HepG2 (cell line): ENCODE results near the gene STK39. TPM values are rescaled to one million over a fixed set of nuclear protein-coding genes. Genes with fewer than 3 reads are reported as not detected.

Source experiments
- BHLHE40 ChIP-seq: IDR thresholded peaks from 2 replicates; pipeline ENCODE4 v1.6.1; 2011; ENCODE audit warnings: low read length, improper control_type of control experiment
- DPF2 ChIP-seq: sonication (generic); formaldehyde crosslinking; IDR thresholded peaks from 2 replicates; pipeline ENCODE4 v1.4.0; 2020; ENCODE audit warnings: mild to moderate bottlenecking, low read depth, missing genetic modification reagents, borderline replicate concordance
- FUBP1 ChIP-seq: sonication (generic); formaldehyde crosslinking; IDR thresholded peaks from 2 replicates; pipeline ENCODE4 v1.5.1; 2020; ENCODE audit warnings: missing genetic modification reagents, mild to moderate bottlenecking, borderline replicate concordance
- HOMEZ ChIP-seq: IDR thresholded peaks from 2 replicates; pipeline ENCODE4 v1.6.1; 2016; ENCODE audit warnings: low read depth
- ISL2 ChIP-seq: sonication (generic); formaldehyde crosslinking; IDR thresholded peaks from 2 replicates; pipeline ENCODE4 v1.5.0; 2020; ENCODE audit warnings: missing genetic modification reagents
- NFIC ChIP-seq: IDR thresholded peaks from 2 replicates; pipeline ENCODE4 v1.6.1; 2012; ENCODE audit warnings: mild to moderate bottlenecking, low read length, inconsistent platforms
- PREB ChIP-seq: sonication (generic); formaldehyde crosslinking; IDR thresholded peaks from 2 replicates; pipeline ENCODE4 v1.4.0; 2020; ENCODE audit warnings: missing genetic modification reagents
- RARA ChIP-seq: IDR thresholded peaks from 2 replicates; pipeline ENCODE4 v1.6.1; 2016; ENCODE audit warnings: missing genetic modification reagents, missing compliant biosample characterization
- SP1 ChIP-seq, 2 experiments: fragments of 450-650 bp in 1 of 2; sonication (generic) in 1 of 2; formaldehyde crosslinking in 1 of 2; IDR thresholded peaks; 2 replicates each; pipeline versions ENCODE4 v1.4.0 to v1.6.1; 2016 to 2020; ENCODE audit warnings: missing genetic modification reagents in 1 of 2
- SP5 ChIP-seq: IDR thresholded peaks from 2 replicates; pipeline ENCODE4 v1.6.1; 2016; ENCODE audit warnings: low read depth, borderline replicate concordance
- ZFP1 ChIP-seq: IDR thresholded peaks from 2 replicates; pipeline ENCODE4 v1.6.1; 2016
- ZNF343 ChIP-seq: sonication (generic); formaldehyde crosslinking; IDR thresholded peaks from 2 replicates; pipeline ENCODE4 v1.4.0; 2020; ENCODE audit warnings: mild to moderate bottlenecking, missing genetic modification reagents
- ZNF501 ChIP-seq: sonication (generic); formaldehyde crosslinking; IDR thresholded peaks from 2 replicates; pipeline ENCODE4 v1.5.1; 2020; ENCODE audit warnings: mild to moderate bottlenecking, moderate library complexity, missing genetic modification reagents
- ZNF660 ChIP-seq: sonication (generic); formaldehyde crosslinking; IDR thresholded peaks from 2 replicates; pipeline ENCODE4 v1.5.1; 2020; ENCODE audit warnings: mild to moderate bottlenecking, low read depth, missing genetic modification reagents, borderline replicate concordance
- ZNF709 ChIP-seq: sonication (generic); formaldehyde crosslinking; IDR thresholded peaks from 2 replicates; pipeline ENCODE4 v1.5.0; 2020; ENCODE audit warnings: mild to moderate bottlenecking, missing genetic modification reagents
- ZNF770 ChIP-seq: sonication (generic); formaldehyde crosslinking; IDR thresholded peaks from 2 replicates; pipeline ENCODE4 v1.5.0; 2020; ENCODE audit warnings: mild to moderate bottlenecking, missing genetic modification reagents
- polyA plus RNA-seq, 8 experiments: library from polyadenylated mRNA; depleted of rRNA in 3 of 8; stranded (reverse) in 7 of 8; unstranded in 1 of 8; fragments of >200 nt; fragmentation: Illumina TruSeq in 4 of 8; extraction: Trizol in 4 of 8; gene quantifications; 2 replicates each; pipeline versions ENCODE4 v1.2.1 to v1.2.3, GENCODE V29; 2011 to 2016; ENCODE audit warnings: low read depth in 4 of 8, missing spikeins in 1 of 8, mixed read lengths in 1 of 8; ENCODE audit not compliant: insufficient read depth in 1 of 8
- total RNA-seq, 5 experiments: library from RNA; depleted of rRNA; stranded (reverse); fragments of >200 nt; fragmentation: Illumina TruSeq; extraction: Trizol; gene quantifications; 2 replicates each; pipeline ENCODE4 v1.2.3, GENCODE V29; 2016; ENCODE audit warnings: low read depth in 1 of 5
- TF ChIP-seq, protein P1 (sequence below): IDR thresholded peaks from 2 replicates; pipeline ENCODE4 v1.6.1; 2012; ENCODE audit warnings: inconsistent platforms

Gene STK39
- total and polyA plus RNA-seq, 2 of the 13 experiments (the other 11 are each of a cell fraction or from before 2014, with no cell fraction given) = 27.3 to 38.4 TPM

GRCh38 chr2:168191955-168192785, 55.2 kb downstream of the STK39 start (continued):
- no peak for TF ChIP-seq FUBP1 (CRISPR knock-in tag)
- no peak for TF ChIP-seq BHLHE40
- TF ChIP-seq ZFP1 = no peak
- TF ChIP-seq, protein P1, sequence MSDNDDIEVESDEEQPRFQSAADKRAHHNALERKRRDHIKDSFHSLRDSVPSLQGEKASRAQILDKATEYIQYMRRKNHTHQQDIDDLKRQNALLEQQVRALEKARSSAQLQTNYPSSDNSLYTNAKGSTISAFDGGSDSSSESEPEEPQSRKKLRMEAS = peak; percentile 34; the same call in 1 of the 2 replicates
- peak; percentile 65; the same call in 1 of the 2 replicates for TF ChIP-seq SP5 (CRISPR knock-in tag)
- TF ChIP-seq ZNF501 (CRISPR knock-in tag) = 0 out of 2 replicates have a peak, but pooled peaks have one; percentile 19
- TF ChIP-seq ZNF770 (CRISPR knock-in tag) = no peak
- no peak for TF ChIP-seq ZNF709 (CRISPR knock-in tag)
- no peak for TF ChIP-seq PREB (CRISPR knock-in tag)
- TF ChIP-seq ZNF343 (CRISPR knock-in tag) = no peak
- peak; percentile 82 for TF ChIP-seq RARA (CRISPR knock-in tag)
- TF ChIP-seq HOMEZ = peak; percentile 74
- no peak for TF ChIP-seq ZNF660
- TF ChIP-seq ISL2 (CRISPR knock-in tag) = peak; percentile 60; the same call in 1 of the 2 replicates
- TF ChIP-seq SP1 (IDR thresholded peaks at IDR 0.05) = no peak
- TF ChIP-seq SP1 (CRISPR knock-in tag; IDR thresholded peaks at IDR 0.05) = 0 out of 2 replicates have a peak, but pooled peaks have one; percentile 34
- TF ChIP-seq NFIC = peak; percentile 55; the same call in 1 of the 2 replicates
- peak; percentile 52; the same call in 1 of the 2 replicates for TF ChIP-seq DPF2 (CRISPR knock-in tag)
